Embryonic facial prominence (tissue), 1 donor: Measurements from ENCODE around the gene TIMM22.
A peak's percentile ranks its signal among the peaks of the same experiment; 100 is the strongest.
"Not testable (repeated sequence)": the region's sequence is repeated elsewhere in the genome, so short reads cannot be mapped to it uniquely, and the experiment has no call there.

Experiments used
- DNase-seq: peaks from one replicate; pipeline ENCODE4 v3.0.0-alpha.2; 2016; ENCODE audit errors: extremely low spot score

TIMM22 gene

DNA sequence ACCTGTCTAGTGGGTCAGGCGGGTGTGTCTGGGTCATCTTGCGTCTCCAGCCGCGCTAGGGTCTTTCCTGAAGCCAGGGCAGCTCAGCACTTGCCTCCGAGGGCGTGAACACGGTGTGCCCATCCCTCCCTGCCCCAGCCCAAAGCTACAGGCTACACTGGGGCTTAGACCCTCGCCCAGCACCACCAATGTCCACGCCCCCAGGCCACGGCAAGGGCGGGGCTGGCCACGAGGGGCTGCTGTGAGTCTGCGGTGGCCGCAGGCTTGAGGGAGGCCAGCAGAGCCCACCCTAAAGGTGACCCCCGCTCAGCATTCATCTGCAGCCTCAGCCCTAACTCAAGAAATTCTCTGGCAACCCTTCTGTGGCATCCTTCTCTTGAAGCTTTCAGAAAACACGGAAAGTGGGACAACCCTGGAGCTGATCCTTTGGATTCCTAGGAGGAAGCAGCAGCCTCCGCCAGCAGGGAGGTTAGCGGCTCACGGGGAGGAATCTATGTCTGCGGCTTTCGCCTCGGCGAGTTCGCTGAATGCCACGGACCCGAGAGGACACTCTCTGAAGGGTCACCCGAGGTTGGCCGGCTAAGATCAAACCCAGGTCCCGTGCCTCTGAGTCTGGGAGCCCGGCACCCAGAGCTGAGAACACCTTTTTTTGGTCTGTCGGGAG lies 41.7 kb downstream of the TIMM22 start:
- no peak for DNase-seq

DNA sequence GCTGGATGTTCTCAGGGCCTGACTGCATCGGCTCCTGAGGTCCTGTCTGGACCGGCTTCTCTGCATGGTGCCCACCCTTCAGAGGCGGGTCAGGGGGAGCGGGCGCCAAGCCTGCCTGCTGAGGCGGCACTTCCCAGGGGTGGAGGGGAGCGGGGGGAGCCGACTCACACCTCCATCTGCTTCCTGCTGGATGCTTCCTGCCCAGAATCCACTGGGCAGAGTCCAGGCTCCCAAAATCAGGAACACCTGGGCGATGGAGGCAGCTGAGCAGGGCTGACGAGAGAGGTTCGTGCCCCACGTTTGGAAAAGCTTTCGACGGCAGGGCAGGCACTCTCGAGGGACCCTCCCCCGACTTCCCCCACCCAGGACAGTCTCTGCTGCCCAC lies 42.2 kb downstream of the TIMM22 start:
- no peak for DNase-seq

DNA sequence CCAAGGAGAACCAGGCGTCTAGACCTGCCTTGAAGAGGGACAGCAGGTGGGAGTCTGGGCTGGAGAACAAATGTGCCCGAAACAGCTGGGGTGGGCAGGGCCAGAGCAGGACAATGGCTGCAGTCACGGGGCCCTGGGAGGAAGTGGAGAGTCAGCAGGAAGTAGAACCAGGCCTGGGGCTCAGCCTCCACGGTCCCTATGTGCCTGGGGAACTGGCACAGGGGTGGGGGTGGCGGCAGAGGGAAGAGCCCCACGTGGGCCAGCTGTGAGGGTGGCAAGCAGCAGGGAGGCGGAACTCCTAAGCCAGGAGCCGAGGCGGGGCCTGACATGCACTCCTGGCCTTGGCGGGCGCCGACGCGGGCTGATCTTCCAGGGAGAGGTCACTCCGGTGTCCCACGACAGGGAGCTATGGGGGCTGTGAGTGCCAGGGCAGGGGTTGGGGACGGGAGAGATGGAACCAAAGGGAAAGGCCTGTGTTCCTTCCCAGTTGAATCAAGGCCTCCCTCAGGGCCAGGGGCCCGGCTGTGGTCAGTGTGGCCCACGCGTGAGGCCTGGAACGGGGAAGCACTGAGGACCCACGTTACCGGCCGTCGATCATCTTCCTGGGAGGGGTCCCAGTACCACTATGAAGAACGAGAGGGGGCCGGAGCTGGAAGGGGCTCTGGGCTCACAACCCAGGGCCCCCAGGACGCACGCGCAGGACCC lies 42.7 kb downstream of the TIMM22 start:
- no peak for DNase-seq

DNA sequence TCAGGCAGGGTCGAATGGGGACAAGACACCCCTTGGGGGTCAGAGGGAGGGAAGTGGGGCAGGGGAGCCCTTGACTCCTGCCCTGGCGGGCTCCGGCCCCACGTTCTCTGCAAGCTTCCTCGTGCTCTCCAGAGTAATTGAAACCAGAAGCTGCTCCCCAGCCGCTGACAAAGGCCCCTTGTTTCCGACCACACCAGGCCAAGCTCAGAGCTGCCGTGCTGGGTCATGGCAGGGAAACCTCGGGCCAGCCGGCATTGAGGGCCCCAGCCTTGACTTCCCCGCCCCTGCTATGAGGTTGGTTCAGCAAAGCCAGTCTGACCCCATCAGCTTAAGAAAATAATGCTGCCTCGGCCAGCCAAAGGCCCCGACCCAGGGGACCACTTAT lies 43.3 kb downstream of the TIMM22 start:
- DNase-seq: no peak

DNA sequence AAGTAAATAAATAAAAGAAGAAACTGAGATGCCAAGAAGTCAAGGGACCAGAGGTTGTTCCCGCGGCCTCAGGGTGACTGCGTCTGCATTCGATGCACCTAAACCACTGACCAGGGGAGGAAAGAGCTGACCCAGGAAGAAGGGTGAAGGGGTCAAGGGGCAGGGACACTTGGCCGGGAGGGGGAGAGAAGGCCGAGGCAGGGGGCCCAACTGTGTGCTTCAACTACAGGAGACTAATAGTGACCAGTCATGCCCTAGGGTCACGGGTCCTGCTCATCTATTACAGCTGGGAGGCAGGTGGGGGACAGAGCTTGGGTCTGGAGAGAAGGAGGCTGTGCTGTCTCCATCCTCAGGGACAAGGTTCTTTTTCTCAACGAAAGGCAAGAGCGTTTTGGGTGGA lies 44.8 kb downstream of the TIMM22 start:
- DNase-seq: no peak

DNA sequence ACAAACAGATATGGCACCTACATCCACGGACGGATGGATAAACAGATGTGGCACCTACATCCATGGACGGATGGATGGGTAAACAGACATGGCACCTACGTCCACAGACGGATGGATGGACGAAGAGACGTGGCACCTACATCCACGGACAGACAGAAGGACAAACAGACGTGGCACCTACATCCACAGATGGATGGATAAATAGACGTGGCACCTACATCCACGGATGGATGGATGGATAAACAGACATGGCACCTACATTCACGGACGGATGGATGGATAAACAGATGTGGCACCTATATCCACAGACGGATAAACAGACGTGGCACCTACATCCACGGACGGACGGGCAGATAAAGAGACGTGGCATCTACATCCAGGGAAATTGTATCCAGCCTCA lies 45.6 kb downstream of the TIMM22 start:
- no peak for DNase-seq

DNA sequence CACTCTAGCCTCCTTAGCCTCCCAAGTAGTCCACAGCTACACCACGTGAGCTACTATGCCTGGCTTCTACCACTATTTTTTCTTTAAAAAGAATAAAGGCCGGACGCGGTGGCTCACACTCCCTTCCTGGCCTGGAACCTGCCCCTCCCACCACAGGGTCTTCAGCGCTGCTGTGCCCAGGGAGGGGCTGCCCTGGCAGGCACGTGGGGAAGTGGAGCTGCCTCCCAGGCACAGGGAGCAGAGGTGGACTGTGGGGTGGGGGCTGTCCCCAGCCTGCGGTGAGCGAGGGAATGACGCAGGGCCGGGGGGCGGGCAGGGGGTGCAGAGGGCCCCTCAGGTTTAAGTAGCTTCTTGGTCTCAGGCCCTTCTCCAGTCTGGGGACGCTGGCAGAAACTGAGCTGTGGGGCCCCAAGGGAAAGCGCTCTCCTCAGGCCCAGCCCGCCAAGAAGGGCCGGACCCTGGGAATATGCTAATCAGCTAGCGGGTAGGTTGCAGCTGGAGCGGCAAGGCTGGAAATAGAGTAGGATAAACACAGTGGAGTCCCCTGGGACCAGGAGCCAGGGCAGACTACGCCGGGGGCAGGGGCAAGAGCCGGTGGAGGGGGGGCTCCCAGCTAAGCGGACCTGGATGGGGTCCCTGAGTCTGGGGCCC lies 46.8 kb downstream of the TIMM22 start:
- DNase-seq: peak; percentile 25

DNA sequence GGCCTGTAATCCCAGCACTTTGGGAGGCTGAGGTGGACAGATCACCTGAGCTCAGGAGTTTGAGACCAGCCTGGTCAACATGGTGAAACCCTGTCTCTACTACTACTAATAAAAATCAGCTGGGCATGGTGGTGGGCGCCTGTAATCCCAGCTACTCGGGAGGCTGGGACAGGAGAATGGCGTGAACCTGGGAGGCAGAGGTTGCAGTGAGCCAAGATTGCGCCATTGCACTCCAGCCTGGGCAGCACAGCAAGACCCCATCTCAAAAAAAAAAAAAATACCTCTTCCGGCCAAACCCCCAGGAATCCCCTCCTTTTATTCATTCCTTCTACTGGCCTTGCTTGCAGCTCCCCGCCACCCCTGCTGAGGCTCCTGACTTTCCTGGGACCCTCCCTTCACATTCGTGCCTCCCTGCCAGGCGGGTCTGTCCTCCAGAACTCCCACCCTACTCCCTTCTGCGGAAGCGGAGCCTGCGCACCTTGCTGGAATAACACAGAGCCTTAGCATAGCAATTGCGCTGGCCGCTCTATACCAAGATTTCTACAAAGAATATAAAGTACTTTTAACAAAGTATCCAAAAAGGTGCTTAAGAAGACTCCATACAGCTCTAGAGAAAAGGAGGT lies 47.6 kb downstream of the TIMM22 start:
- not testable (repeated sequence) for DNase-seq

DNA sequence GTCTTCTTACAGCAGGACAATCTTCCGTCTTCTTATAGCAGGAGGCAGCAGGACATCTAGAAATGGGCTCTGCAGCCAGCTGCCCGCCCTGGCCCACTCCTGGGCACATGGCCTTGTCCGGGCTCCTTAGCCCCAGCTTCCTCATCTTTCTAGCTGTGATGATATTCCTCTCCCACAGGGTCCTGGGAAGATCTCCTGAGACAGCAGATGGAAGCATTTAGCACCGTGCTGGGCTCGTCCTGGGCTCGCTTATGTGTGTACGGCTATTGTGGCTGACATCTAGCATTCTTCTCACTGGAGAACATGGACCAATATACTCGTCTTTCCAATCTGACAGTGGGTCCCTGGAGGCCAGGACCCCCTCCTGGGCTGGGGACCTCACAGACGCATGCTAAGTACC lies 48.5 kb downstream of the TIMM22 start:
- DNase-seq: no peak

DNA sequence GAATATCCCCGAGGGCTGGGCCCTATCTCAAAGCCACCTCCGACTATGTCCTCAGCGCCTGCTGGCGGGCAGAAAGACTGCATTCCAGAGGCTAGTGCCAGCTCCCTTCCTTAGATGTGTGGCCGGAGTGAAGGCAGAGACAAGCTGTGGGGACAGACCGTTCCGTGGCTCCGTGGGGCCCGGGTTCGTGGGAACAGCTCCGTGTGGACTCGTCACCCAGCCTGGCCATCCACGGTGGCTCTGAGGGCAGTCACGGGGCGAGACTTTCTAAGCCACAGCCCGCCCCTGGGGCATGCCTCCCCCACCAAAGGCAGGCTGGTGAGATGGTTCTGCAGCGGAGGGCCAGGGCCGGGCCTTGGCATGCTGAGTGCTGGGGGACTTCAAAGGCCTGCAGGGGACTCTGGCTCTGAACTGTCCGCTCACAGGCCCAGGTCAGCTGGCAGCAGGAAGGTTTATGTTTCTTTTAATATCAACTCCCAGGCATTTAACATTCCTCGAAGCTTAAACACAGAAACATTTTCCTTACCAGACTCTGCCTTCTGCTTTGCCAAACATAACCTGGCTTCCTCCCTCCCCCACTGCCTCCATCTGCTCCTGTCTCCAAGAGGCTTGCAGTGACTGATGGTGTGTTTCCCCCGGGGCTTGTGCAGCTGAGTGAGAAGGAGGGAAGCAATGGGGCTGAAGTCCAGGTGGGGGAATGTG lies 50.4 kb downstream of the TIMM22 start:
- no peak for DNase-seq

DNA sequence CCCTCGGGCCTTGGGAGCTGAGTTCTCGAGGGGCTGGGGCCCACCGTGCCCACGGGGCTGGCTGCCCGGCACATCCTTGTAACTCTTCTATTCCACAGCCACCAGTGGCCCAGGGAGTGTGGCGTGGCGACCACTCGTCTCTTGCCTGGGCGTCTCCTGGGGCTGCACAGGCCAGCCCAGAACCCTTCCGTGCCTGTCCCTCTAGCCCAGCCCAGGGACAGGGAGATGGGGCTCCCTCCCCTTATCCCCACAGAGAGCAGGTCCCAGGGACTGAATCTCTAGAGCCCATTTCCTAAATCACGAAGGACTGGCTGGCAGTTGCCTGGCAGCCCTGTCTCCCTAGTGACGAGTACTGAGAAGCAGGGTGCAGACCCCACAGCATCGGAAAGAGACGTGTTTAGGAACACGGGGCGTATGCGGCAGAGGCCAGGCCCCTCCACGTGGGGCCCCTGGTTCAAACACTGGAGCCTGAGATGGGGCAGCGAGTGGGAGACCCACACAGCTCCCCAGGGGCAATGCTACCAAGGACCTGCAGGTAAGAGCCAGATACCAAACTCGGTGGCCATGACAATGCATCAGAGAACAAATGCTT lies 51.0 kb downstream of the TIMM22 start:
- no peak for DNase-seq

DNA sequence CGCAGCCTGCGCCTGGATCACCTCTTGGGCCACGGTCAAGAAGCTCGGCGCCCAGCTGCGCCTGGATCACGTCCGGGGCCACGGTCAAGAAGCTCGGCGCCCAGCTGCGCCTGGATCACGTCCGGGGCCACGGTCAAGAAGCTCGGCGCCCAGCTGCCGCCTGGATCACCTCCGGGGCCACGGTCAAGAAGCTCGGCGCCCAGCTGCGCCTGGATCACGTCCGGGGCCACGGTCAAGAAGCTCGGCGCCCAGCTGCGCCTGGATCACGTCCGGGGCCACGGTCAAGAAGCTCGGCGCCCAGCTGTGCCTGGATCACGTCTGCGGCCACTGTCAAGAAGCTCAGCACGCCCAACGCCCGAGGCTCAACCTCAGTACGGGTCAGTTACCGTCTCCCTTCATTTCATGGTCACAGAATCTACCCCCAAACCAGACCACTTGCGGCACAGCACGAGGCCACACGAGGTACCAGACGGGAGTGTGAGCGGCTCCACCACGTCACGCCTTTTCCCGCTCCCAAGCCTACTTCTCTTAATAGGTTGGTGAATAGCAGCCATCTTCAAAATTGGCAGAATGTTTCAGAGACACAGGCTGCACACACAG lies 51.7 kb downstream of the TIMM22 start:
- DNase-seq: not testable (repeated sequence)

DNA sequence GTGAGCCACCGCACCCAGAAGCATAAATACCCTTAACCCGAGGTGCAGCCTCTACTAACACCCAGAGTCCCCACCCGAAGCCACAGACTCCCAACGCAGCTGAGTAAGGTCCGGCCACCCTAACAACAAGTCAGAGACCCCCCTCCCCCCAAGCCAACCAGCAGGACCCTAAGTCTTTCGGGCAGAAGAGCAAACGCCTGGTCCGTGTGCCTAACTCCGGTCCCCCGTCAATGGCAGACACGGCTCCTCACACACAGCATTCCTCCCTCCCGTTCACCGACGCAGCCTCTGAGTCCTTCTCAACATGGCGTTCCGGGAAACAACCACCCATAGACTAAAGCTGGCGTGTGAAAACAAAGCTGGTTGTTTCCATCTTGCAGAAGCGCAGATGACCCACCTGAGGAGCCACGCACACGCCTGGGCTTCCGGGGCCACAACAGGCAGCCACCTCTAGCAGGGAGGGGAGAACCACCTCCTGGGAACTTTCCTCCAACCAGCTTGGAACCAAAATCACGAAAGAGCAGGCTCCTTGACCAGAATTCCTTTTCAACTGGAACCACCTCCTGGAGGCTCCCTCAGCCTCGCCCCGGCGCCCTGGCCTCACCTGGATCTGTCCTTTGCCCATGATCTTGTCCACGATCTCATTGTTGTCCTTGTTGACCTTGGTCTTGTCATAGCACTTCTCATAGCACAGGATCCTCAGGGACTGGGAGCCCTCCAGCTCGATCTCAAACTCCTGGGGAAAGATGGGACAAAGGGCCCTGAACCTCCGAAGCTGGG lies 52.7 kb downstream of the TIMM22 start:
- no peak for DNase-seq

DNA sequence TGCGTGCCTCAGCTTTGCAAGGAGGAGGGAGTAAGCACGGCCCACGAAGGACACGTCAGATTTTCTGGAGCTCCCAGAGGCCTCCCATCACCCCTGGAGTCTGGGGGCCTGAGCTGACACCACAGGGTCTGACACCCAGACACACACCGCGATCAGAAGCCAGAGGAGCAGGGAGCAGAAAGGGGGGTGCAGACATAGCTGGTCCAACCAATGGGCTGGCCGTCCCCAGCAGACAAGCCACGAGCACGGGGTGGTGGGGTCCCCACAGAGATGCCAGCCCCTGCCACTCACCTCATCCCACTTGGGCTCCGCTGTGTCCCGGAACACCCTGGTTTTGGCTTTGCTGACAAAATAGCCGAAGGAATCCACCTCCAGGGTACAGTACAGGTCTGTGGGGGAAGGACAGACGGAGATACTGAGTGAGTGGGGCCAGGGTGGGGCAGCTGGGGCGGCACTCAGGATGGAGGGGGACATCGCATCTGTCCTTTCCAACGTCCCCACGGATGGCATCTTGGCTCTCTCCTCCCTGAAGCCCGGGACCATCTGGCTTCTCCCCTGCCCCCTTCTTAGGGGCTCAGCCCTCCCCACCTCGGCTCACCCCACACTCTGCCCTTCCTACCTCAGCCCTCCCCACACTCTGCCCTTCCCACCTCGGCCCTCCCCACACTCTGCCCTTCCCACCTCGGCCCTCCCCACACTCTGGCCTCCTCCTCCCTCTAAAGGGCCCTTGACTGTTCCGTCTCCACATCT lies 53.5 kb downstream of the TIMM22 start:
- DNase-seq: no peak

DNA sequence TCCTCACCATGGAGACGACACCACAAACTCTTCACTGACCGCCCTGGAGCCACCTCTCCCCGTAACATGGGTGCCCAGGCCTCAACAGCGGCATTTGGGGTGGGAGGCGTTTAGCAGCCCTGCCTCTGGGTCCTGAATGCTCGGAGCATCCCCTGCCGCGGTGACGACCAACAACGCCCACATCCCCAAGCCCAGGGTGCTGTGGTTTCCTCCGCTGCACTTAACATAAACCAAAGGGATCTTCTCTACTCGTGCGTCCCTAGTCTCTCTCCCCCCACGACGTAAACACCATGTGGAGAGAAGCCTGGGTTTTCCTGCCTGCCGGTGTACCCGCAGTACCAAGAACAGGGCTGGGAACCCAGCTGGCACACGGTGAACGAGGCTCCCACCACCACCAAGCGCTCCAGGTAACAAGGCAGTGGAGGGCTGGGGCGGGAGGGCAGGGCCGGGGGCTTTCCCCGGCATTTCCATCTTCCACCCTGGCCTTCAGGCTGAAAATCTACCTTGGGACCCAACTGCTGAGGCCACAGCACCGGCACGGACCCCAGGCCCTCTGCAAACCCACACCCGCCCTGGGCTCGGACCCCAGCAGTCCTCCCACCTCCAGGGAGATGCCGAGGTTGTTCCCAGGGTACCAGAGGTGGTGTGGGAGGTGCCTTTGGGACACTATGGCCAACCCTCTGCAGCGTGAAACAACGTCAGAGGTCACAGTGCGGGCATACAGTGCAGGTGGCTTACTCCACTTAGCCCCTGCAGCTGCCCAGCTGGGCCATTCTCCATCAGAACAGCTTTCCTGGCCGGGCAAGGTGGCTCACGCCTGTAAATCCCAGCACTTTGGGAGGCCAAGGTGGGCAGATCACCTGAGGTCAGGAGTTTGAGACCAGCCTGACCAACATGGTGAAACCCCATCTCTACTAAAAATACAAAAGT lies 54.3 kb downstream of the TIMM22 start:
- DNase-seq: no peak
